DMS114 treated with DMSO at 0.1 percent for 48 hours (cell line): ENCODE measurements around the gene VSTM2L.

Source experiments
- DNase-seq: peaks from one replicate; lab custom pipeline; 2025; ENCODE audit not compliant: unreplicated experiment; lab: John Stamatoyannopoulos, UW

VSTM2L gene

GRCh38 chr20:37917461-37917860 lies 14.5 kb downstream of the VSTM2L start:
- no peak for DNase-seq

DNA sequence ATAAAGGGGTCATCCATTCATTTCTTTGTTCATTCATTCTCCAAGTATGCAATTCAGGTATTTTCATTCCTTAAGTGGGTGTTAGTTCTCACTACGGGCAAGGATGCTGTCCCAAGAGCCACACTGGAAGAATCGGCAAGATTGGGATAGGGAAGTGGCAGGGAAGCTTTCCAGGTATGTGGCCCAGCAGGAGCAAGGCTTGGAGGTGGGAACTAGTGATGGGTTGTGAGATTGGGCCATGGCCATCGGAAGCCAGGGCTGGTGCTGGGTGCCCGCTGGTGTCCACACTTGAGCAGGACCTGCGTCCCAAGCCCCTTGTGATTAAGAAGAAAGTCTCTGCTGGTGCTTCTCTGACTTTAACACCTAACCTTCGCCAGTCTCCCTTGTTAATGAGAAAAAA lies 15.1 kb downstream of the VSTM2L start:
- DNase-seq, result no peak

GRCh38 chr20:37919389-37920040 lies 16.6 kb downstream of the VSTM2L start:
- DNase-seq, result no peak

GRCh38 chr20:37920270-37920669 lies 17.3 kb downstream of the VSTM2L start:
- DNase-seq, result no peak

DNA sequence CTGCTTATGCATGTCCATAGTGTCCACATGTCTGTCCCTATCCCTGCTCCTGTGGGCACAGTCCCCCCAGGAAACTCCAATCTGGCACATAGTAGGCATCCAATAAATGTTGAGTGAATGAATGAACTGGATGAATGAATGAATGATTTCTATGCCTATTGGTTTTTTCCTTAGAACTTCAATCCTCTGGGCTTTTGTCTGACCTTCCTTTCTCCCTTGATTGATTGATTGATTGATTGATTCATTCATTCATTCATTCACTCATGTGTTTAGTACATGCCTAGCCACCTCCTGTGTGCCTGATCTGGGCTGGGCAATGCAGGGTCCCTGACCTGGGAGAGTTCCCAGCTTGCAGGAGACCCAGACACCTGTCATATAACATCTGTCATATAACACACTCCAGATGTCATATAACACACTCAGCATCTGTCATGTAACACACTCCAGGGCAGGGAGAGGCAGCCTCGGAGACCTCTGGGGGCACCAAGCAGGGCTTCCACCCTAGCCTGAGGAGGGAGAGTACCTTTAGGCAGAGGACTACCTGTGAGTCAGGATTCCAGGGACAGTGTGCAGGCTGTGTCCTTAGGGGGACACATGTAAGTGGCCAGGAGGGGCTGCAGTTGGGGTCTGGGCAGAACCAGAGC lies 17.9 kb downstream of the VSTM2L start:
- no peak for DNase-seq

DNA sequence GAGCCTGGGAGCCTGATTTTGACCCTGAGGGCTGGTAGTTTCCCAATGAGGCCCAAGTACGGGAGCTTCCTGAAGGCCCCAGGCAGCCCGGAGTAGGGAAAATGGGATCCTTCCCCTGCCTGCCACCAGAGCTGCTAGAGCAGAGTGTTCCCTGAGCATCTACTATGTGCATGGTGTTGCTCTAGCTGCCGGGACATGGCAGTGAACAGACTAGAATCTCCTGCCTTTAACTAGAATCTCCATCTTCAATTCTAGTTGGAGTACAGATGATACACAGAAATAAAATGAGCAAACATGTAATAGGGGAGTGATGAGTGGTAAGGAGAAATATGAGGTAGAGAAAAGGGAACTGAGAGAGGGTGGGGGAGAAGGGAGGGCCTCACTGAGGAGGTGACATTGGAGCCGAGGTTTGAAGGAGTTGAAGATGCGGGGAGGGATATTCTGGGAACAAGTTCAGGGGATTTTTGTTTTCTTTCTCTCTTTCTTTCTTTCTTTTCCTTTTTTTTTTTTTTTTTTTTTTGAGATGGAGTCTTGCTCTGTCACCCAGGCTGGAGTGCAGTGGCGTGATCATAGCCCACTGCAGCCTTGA lies 18.5 kb downstream of the VSTM2L start:
- no peak for DNase-seq

- no peak for DNase-seq
Measured at GRCh38 chr20:37922016-37922415, 19.1 kb downstream of the VSTM2L start.

GRCh38 chr20:37925265-37926165 lies 22.6 kb downstream of the VSTM2L start:
- DNase-seq, result no peak

- no peak for DNase-seq
Measured at GRCh38 chr20:37926612-37927011, 23.7 kb downstream of the VSTM2L start.

- no peak for DNase-seq
Measured at GRCh38 chr20:37927410-37928095, 24.6 kb downstream of the VSTM2L start.

DNA sequence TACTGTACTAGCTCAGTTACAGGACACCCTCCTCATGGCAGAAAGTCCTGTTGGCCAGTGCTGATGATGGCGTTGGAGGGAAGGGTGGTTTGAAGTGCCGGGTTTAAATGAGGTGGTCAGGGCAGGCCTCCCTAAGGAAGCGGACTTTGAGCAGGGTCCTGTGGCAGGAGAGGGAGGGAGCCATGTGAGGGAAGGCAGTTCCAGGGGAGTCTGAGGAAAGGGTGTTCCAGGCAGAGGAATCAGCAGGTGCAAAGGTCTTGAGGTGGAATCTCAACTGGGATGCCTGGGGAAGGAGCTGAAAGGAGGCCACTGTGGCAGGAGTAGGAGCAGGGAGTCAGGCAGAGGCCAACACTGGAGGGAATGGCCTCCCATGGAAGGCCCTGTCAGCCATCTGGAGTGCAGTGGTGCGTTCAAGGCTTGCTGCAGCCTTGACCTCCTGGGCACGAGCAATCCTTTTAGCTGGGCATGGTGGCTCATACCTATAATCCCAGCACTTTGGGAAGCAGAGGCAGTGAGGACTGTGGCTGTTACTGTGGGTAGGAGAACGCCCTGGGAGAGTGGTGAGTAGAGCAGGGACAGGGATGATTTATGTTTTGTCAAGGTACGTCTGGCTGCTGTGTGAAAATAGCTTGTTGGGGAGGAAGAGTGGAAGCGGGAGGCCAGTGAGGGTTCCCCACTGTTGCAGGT lies 26.2 kb downstream of the VSTM2L start:
- no peak for DNase-seq

DNA sequence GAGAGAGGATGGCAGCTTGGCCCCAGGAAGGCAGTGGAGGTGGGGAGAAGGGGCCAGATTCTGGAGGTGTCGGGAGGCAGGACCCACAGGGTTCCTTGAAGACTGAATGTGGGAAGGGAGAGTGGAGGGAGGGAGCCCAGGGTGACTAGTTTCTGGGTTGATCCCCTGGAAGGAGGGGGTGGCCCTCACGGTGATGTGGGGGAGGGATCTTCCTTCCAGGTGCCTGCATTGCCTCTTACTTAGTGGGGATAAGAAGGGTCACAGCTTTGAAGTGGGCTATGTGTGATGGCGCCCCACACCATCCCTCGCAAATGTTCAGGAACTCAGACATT lies 26.7 kb downstream of the VSTM2L start:
- no peak for DNase-seq

DNA sequence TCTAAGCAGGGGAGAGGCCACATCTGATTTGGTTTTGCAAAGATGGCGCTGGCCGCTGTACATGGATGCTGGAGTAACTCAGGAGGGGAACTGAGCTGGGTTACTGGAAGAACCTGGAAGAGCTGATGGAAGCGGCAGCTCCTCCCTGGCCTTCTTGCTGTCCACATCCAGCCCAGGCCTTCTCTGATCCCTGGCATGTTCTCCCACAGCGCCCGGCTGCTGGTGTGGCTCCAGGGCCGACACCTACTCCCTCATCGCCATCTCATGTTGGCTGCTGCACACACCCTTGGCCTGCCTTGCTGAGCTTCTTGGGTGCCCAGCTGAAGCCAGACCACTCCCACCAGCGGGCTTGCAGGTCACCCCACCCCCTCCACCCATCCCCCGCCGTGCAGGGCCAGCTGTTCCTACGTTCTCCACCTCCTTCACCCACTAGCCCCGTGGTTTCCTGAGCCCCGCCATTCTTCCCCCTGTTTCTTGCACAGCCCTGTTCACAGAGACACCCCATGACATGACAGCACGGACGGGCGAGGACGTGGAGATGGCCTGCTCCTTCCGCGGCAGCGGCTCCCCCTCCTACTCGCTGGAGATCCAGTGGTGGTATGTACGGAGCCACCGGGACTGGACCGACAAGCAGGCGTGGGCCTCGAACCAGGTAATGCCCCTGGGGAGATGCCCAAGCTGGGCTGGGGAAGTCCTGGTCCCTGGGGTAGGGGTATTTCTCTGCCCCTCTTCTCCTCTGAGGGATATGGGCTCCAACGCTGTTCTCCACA lies 28.4 kb downstream of the VSTM2L start:
- no peak for DNase-seq

GRCh38 chr20:37932074-37932473 lies 29.1 kb downstream of the VSTM2L start:
- DNase-seq, result no peak

- DNase-seq, result no peak
Measured at GRCh38 chr20:37932919-37933318, 30.0 kb downstream of the VSTM2L start.

- no peak for DNase-seq
Measured at GRCh38 chr20:37933786-37934633, 31.1 kb downstream of the VSTM2L start.

- no peak for DNase-seq
Measured at GRCh38 chr20:37934634-37935375, 31.9 kb downstream of the VSTM2L start.

DNA sequence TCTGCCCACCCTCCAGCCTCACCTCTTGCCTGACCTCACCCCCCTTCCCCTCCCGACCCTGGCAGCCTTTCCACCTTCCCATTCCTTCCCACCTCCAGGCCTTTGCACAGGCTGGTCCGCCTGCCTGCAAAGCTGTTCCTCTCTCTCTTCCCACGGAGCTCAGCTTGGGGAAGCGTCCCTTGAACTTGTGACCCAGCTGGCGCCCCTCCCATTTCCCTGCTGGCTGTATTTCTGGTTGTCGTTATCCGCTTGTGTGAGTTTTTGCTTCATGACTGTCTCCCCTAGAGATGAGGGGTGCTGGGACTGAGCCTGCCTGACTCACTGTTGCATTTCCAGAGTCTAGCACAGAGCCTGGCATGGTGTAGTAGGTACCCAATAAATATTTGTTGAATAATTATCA lies 32.5 kb downstream of the VSTM2L start:
- DNase-seq, result no peak
